DMS 273 (cell line): Measurements from ENCODE around the gene MBTD1.

Source experiments
- DNase-seq: peaks from one replicate; lab custom pipeline; 2025; ENCODE audit not compliant: unreplicated experiment; lab: John Stamatoyannopoulos, UW

The MBTD1 gene

DNA sequence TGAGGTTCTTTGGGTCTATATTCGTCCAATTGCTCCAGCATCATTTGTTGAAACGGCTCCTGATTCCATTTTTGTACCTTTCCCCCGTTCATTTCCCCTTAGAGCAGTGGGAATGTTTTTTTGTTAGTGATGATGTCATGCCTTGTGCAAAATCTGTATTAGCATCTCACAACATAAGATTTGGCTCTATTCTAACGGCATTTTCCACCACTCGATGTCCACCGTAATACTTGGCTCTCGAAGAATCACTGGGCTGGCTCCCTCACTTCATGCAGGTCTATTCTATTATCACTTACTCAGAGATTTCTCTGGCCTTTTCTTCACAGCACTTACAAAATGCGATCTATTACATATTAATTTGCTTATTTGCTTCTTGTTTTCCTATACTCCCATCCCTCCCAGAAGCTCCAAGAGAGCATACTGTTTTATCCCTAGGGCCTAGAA lies 107.1 kb downstream of the MBTD1 start:
- peak; percentile 62 for DNase-seq

- DNase-seq, result no peak
These were observed 108.9 kb downstream of the MBTD1 start for GRCh38 chr17:51150932-51151331.

DNA sequence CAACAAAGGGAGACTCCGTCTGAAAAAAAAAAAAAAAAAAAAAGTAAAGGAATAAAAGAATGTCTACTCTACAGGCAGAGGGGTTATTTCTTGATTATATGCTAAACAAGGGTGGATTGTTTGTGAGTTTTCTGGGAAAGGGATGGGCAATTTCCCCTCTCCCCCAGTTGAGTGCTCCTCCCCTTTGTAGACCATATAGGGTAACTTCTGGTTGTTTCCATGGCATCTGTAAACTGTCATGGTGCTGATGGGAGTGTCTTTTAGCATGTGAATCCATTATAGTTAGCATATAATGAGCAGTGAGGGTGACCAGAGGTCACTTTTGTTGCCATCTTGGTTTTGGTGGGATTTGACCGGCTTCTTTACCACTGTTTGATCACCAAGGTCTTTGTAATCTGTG lies 110.7 kb downstream of the MBTD1 start:
- DNase-seq, result no peak

DNA sequence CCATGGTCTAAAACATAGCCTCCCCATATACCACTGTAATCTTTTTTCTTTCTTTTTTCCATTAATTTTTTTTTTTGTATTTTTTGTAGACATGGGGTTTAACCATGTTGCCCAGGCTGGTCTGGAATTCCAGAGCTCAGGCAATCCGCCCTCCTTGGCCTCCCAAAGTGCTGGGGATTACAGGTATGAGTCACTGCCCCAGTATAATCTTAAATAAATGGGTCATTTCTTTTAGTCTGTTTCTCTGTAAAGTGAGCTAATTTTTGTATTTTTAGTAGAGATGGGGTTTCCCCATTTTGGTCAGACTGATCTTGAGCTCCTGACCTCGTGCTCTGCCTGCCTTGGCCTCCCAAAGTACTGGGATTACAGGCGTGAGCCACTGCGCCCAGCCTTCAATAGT lies 112.2 kb downstream of the MBTD1 start:
- no peak for DNase-seq

GRCh38 chr17:51144266-51145022 lies 115.4 kb downstream of the MBTD1 start:
- DNase-seq, result peak; percentile 63

DNA sequence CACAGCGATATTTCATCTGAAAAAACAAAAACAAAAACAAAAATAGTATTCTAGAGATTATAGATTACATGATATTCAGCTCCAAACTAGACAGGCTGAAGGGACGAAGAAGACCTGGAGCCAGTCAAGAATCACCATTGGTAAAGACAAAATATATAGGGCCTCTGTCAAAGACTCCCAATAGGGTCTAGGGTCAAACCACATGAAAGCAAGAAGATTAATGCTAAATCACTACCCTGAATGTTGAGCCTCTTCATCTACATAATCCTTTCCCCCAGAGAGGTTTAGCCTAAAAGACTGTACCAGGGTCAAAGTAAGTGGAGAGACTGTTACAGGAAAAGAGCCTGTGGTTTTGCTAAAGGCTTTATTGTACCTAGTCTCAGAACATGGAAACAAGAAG lies 117.3 kb downstream of the MBTD1 start:
- no peak for DNase-seq

GRCh38 chr17:51135956-51136355 lies 123.9 kb downstream of the MBTD1 start:
- DNase-seq, result no peak

GRCh38 chr17:51133365-51133764 lies 126.5 kb downstream of the MBTD1 start:
- no peak for DNase-seq

DNA sequence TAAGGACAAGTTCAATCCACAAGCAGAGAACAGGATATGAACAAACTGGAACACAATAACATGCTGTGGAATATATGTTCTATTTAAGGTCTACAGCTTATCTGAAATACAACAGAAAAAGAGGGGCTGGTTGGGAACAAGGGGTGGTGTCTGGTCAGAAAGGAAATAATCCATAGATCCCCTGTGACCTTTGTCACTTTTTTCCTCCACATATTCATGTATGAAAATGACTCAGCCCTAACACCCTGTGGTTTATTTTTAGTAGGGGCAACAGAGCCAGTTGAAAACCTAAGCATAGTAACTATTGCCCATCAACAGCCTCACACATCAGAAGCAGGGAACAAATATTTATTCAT lies 126.9 kb downstream of the MBTD1 start:
- no peak for DNase-seq

- DNase-seq, result peak; percentile 35
These were observed 131.8 kb downstream of the MBTD1 start for GRCh38 chr17:51128076-51128475.
